Thyroid gland (tissue), 4 donors: ENCODE data around the gene ASPSCR1. TPM values are rescaled to one million over a fixed set of nuclear protein-coding genes. Genes with fewer than 3 reads are reported as not detected.
"Not testable (repeated sequence)": the region's sequence is repeated elsewhere in the genome, so short reads cannot be mapped to it uniquely, and the experiment has no call there.

ENCODE experiments used
- DNase-seq, 2 donors: peaks; one replicate each; pipeline ENCODE4 v3.0.0-alpha.2; 2019
- H3K27ac ChIP-seq, 3 donors: fragments of 200-600 bp; sonication (generic); 1 replicate in 2 of 3; 2 replicates in 1 of 3; pipeline ENCODE4 v1.5.1; 2016 to 2019; ENCODE audit warnings: mild to moderate bottlenecking in 1 of 3, moderate library complexity in 1 of 3
- H3K27me3 ChIP-seq: fragments of 200-600 bp; sonication (generic); one replicate; pipeline ENCODE4 v1.5.1; 2019
- H3K36me3 ChIP-seq, 2 donors: fragments of 200-600 bp; sonication (generic); one replicate each; pipeline ENCODE4 v1.5.1; 2016 to 2019
- H3K4me1 ChIP-seq, 2 donors: fragments of 200-600 bp; sonication (generic); one replicate each; pipeline ENCODE4 v1.5.1; 2017 to 2019
- H3K4me3 ChIP-seq, 3 donors: fragments of 200-600 bp; sonication (generic); replicated peaks in 1 of 3; 1 replicate in 2 of 3; 2 replicates in 1 of 3; pipeline ENCODE4 v1.5.1; 2016; ENCODE audit warnings: mild to moderate bottlenecking in 1 of 3
- H3K9me3 ChIP-seq: fragments of 200-600 bp; sonication (generic); one replicate; pipeline ENCODE4 v1.5.1; 2017
- CTCF ChIP-seq, 6 experiments: fragments of 200-600 bp in 3 of 6; fragments of 450-650 bp in 3 of 6; sonication (generic) in 3 of 6; IDR thresholded peaks; one replicate each; pipeline ENCODE4 v1.5.1; 2016 to 2019; ENCODE audit warnings: antibody characterized with exemption in 6 of 6, mild to moderate bottlenecking in 2 of 6, inconsistent platforms in 1 of 6, moderate library complexity in 1 of 6
- POLR2A ChIP-seq, 2 donors: fragments of 450-650 bp; IDR thresholded peaks; one replicate each; pipeline ENCODE4 v1.6.1; 2017; ENCODE audit warnings: antibody characterized with exemption in 2 of 2, mild to moderate bottlenecking in 2 of 2, moderate library complexity in 1 of 2
- WGBS, 2 donors: methylation state at CpG; one replicate each; pipeline ENCODE4 v1.1.5; 2017; 5-methylcytosine and 5-hydroxymethylcytosine counted together
- intact Hi-C: fragments of 100-400 bp; cut with DNase I; formaldehyde crosslinking; loops from one replicate; pipeline ENCODE4 v1.15.1; 2023
- total RNA-seq, 4 donors: library from RNA; depleted of rRNA; stranded (reverse); fragments of >200 nt; gene quantifications; one replicate each; pipeline ENCODE4 v1.2.3, GENCODE V29; 2016

Gene ASPSCR1
- total RNA-seq, 4 donors from 2014 or later: 23.2 to 53.6 (median 35.7) TPM

GRCh38 chr17:81976332-81977210, 858 bp upstream of the ASPSCR1 start:
- H3K4me3 ChIP-seq: peak overlapping the region; percentile 79 to 95 (median 82)
- H3K4me1 ChIP-seq: peaks cover 17 to 18% of the 10 kb centered on the region in 2 donors
- DNase-seq: peak; percentile 77 to 81
- H3K27me3 ChIP-seq: no peaks in the 10 kb centered on the region
- intact Hi-C loops: no loop called here
- WGBS, 2 donors: 35 to 40% methylated on average over 17 to 18 of the region's 30 CpGs
- TF ChIP-seq CTCF (IDR thresholded peaks at IDR 0.05) (peak in 1 of 6 experiments; percentile 1), POLR2A (IDR thresholded peaks at IDR 0.05) (no peak)
- peak overlapping the region in 2 of 3 donors; percentile 90 to 91 for H3K27ac ChIP-seq
- no peaks in the 10 kb centered on the region for H3K9me3 ChIP-seq
- no peaks in the 10 kb centered on the region for H3K36me3 ChIP-seq

GRCh38 chr17:81978524-81979298, 1.3 kb downstream of the ASPSCR1 start:
- H3K27me3 ChIP-seq: no peaks in the 10 kb centered on the region
- DNase-seq: no peak
- WGBS, 2 donors: 89 to 90% methylated on average over 27 of the region's 27 CpGs
- no peak overlapping the region for H3K27ac ChIP-seq
- H3K4me1 ChIP-seq: peaks cover 19 to 23% of the 10 kb centered on the region in 2 donors
- TF ChIP-seq CTCF (IDR thresholded peaks at IDR 0.05): no peak
- no peak for TF ChIP-seq POLR2A (IDR thresholded peaks at IDR 0.05)
- no peaks in the 10 kb centered on the region for H3K9me3 ChIP-seq
- intact Hi-C loops: no loop called here
- peak overlapping the region in 1 of 3 donors; percentile 95 for H3K4me3 ChIP-seq
- H3K36me3 ChIP-seq: peaks cover 0 to 1% of the 10 kb centered on the region in 2 donors

- Histone ChIP-seq H3K27me3 (no peaks in the 10 kb centered on the region), H3K36me3 (peaks cover 2 to 9% of the 10 kb centered on the region in 2 donors), H3K27ac (no peak overlapping the region), H3K4me1 (peaks cover 19 to 23% of the 10 kb centered on the region in 2 donors), H3K4me3 (no peak overlapping the region), H3K9me3 (no peaks in the 10 kb centered on the region)
- WGBS, 2 donors: 95 to 96% methylated on average over 4 of the region's 4 CpGs
- intact Hi-C loops: no loop called here
- no peak for DNase-seq
- TF ChIP-seq CTCF (IDR thresholded peaks at IDR 0.05) (no peak), POLR2A (IDR thresholded peaks at IDR 0.05) (no peak)
Measured at GRCh38 chr17:81980122-81980521, 2.7 kb downstream of the ASPSCR1 start.

- no peak overlapping the region for H3K27ac ChIP-seq
- H3K4me1 ChIP-seq: peaks cover 19 to 23% of the 10 kb centered on the region in 2 donors
Measured at GRCh38 chr17:81980707-81981343, 3.4 kb downstream of the ASPSCR1 start.

GRCh38 chr17:81981511-81981910, 4.1 kb downstream of the ASPSCR1 start:
- H3K36me3 ChIP-seq: peaks cover 10 to 21% of the 10 kb centered on the region in 2 donors
- WGBS, 2 donors: 61 to 74% methylated on average over 12 of the region's 12 CpGs
- intact Hi-C loops: not testable (repeated sequence)

More at GRCh38 chr17:81980707-81981343, 3.4 kb downstream of the ASPSCR1 start:
- peaks cover 9 to 16% of the 10 kb centered on the region in 2 donors for H3K36me3 ChIP-seq
- no peak for DNase-seq
- no peaks in the 10 kb centered on the region for H3K27me3 ChIP-seq
- H3K4me3 ChIP-seq: no peak overlapping the region
- intact Hi-C loops: no loop called here
- H3K9me3 ChIP-seq: no peaks in the 10 kb centered on the region
- 87 to 91% methylated on average over 9 of the region's 9 CpGs for WGBS, 2 donors
- TF ChIP-seq POLR2A (IDR thresholded peaks at IDR 0.05) (no peak), CTCF (IDR thresholded peaks at IDR 0.05) (no peak)

More at GRCh38 chr17:81981511-81981910, 4.1 kb downstream of the ASPSCR1 start:
- H3K27me3 ChIP-seq, DNase-seq, H3K4me3 ChIP-seq, H3K9me3 ChIP-seq, H3K27ac ChIP-seq: not testable (repeated sequence)
- peaks cover 18 to 21% of the 10 kb centered on the region in 2 donors for H3K4me1 ChIP-seq
